22Rv1 (cell line): ENCODE results near the gene GRM8.
"Not testable (repeated sequence)": the region's sequence is repeated elsewhere in the genome, so short reads cannot be mapped to it uniquely, and the experiment has no call there.

Source experiments
- H3K27ac ChIP-seq: fragments of 450-650 bp; 2 replicates; pipeline ENCODE4 v1.5.1; 2017
- ZFX ChIP-seq: fragments of 450-650 bp; IDR thresholded peaks from 2 replicates; pipeline ENCODE4 v1.6.1; 2017; ENCODE audit warnings: antibody characterized with exemption, borderline replicate concordance
- TF ChIP-seq, protein P1 (sequence below): fragments of 450-650 bp; IDR thresholded peaks from 2 replicates; pipeline ENCODE4 v1.5.1; 2017; ENCODE audit warnings: mild to moderate bottlenecking

GRM8 gene

DNA sequence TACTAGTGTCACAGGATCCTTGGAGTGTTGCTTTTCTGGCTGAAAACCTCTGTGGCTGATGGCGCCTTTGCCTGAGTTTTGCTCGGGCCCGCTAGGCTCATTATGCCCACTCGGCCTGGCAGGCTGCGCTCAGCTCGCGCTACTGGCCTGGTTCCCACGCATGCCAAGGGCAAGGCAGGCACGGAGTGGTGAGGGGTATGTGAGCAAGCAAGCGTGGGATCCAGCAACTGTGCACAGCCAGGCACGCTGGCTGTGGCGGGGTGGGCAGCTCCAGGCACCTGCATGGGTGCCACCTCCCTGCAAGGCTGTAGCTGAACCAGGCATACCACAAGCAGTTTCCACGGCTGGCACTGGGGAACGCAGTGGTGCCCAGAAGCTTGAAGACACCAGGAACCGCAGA is 562.6 kb downstream of the GRM8 start:
- TF ChIP-seq ZFX: no peak
- TF ChIP-seq, protein P1, sequence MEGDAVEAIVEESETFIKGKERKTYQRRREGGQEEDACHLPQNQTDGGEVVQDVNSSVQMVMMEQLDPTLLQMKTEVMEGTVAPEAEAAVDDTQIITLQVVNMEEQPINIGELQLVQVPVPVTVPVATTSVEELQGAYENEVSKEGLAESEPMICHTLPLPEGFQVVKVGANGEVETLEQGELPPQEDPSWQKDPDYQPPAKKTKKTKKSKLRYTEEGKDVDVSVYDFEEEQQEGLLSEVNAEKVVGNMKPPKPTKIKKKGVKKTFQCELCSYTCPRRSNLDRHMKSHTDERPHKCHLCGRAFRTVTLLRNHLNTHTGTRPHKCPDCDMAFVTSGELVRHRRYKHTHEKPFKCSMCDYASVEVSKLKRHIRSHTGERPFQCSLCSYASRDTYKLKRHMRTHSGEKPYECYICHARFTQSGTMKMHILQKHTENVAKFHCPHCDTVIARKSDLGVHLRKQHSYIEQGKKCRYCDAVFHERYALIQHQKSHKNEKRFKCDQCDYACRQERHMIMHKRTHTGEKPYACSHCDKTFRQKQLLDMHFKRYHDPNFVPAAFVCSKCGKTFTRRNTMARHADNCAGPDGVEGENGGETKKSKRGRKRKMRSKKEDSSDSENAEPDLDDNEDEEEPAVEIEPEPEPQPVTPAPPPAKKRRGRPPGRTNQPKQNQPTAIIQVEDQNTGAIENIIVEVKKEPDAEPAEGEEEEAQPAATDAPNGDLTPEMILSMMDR: no peak
- no peak overlapping the region for H3K27ac ChIP-seq

GRCh38 chr7:126689037-126689436 is 563.7 kb downstream of the GRM8 start:
- TF ChIP-seq, protein P1: no peak
- no peak for TF ChIP-seq ZFX
- no peak overlapping the region for H3K27ac ChIP-seq

GRCh38 chr7:126686474-126686873 is 566.3 kb downstream of the GRM8 start:
- H3K27ac ChIP-seq: no peak overlapping the region
- TF ChIP-seq, protein P1: no peak
- TF ChIP-seq ZFX: no peak

- H3K27ac ChIP-seq: no peak overlapping the region
- TF ChIP-seq ZFX: no peak
- TF ChIP-seq, protein P1: no peak
Measured at GRCh38 chr7:126685596-126685995, 567.1 kb downstream of the GRM8 start.

- TF ChIP-seq, protein P1: no peak
- no peak for TF ChIP-seq ZFX
- H3K27ac ChIP-seq: no peak overlapping the region
Measured at GRCh38 chr7:126685018-126685573, 567.6 kb downstream of the GRM8 start.

GRCh38 chr7:126682176-126682575 is 570.6 kb downstream of the GRM8 start:
- no peak for TF ChIP-seq ZFX
- TF ChIP-seq, protein P1: no peak
- no peak overlapping the region for H3K27ac ChIP-seq

DNA sequence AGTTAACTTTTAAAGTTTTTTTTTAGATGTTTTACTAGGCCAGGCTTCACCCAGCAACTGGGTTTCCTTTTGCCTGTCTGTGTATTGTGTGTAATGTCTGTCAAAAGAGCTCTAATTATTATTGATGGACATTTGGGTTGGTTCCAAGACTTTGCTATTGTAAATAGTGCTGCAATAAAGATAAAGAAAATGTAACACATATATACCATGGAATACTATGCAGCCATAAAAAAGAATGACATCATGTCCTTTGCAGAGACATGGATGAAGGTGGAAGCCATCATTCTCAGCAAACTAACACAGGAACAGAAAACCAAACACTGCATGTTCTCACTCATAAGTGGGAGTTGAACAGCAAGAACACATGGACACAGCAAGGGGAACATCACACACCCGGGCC is 584.0 kb downstream of the GRM8 start:
- not testable (repeated sequence) for H3K27ac ChIP-seq

DNA sequence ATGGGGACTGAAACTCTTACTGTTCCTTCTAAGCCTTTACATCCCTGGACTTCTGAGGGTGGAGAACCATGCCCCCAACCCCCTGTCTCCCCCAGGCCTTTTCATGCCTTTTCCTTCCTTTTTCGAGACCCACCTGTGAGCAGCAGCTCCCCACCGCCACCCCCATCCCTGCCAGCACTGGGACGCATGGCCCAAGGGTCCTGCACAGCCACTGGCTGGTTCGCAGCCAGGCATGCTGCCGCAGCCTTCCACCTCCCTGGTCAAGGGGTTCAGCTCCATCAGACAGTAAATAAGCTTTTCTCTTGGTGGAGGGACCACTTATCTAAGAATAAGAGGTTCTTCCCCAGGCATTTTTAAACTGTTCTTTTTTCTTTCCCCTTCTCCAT is 584.4 kb downstream of the GRM8 start:
- TF ChIP-seq, protein P1: no peak
- no peak for TF ChIP-seq ZFX
- no peak overlapping the region for H3K27ac ChIP-seq
